GM12878 (cell line): ENCODE data around the gene EBI3. TPM values are rescaled to one million over a fixed set of nuclear protein-coding genes. Genes with fewer than 3 reads are reported as not detected.

Experiments
- ATF2 ChIP-seq: IDR thresholded peaks from 2 replicates; pipeline ENCODE4 v1.6.1; 2012; ENCODE audit warnings: low read length, inconsistent platforms
- CBX3 ChIP-seq: fragments of 200-600 bp; sonication (generic); IDR thresholded peaks from 2 replicates; pipeline ENCODE4 v1.6.1; 2016; ENCODE audit warnings: low read depth, borderline replicate concordance
- EED ChIP-seq: sonication (generic); IDR thresholded peaks from 2 replicates; pipeline ENCODE4 v1.6.1; 2016; ENCODE audit warnings: antibody characterized with exemption, low read depth
- ESRRA ChIP-seq: IDR thresholded peaks from 2 replicates; pipeline ENCODE4 v1.6.1; 2012; ENCODE audit warnings: mild to moderate bottlenecking, low read length, improper control_type of control experiment
- IRF4 ChIP-seq: IDR thresholded peaks from 2 replicates; pipeline ENCODE4 v1.6.1; 2011; ENCODE audit warnings: low read depth, low read length
- JUNB ChIP-seq: IDR thresholded peaks from 2 replicates; pipeline ENCODE4 v1.6.1; 2016; ENCODE audit warnings: antibody characterized with exemption, mild to moderate bottlenecking
- JUND ChIP-seq: IDR thresholded peaks from 2 replicates; pipeline ENCODE4 v1.6.1; 2012; ENCODE audit warnings: low read depth, mild to moderate bottlenecking, low read length, improper control_type of control experiment, moderate library complexity
- KLF5 ChIP-seq: fragments of 450-650 bp; IDR thresholded peaks from 2 replicates; pipeline ENCODE4 v1.6.1; 2014; ENCODE audit warnings: mild to moderate bottlenecking; ENCODE audit not compliant: partially characterized antibody
- MTA3 ChIP-seq: IDR thresholded peaks from 2 replicates; pipeline ENCODE4 v1.6.1; 2012; ENCODE audit warnings: low read length, inconsistent platforms, borderline replicate concordance
- MXI1 ChIP-seq: fragments of 150-350 bp; IDR thresholded peaks from 2 replicates; pipeline ENCODE4 v1.6.1; 2011; ENCODE audit warnings: low read depth, mild to moderate bottlenecking, inconsistent platforms, low read length, improper control_type of control experiment
- MYB ChIP-seq: fragments of 150-350 bp; IDR thresholded peaks from 2 replicates; pipeline ENCODE4 v1.6.1; 2014; ENCODE audit warnings: mild to moderate bottlenecking, low read depth, low read length, borderline replicate concordance
- NFYB ChIP-seq: IDR thresholded peaks from 2 replicates; pipeline ENCODE4 v1.6.1; 2011; ENCODE audit warnings: low read depth, mild to moderate bottlenecking, low read length, improper control_type of control experiment, moderate library complexity; ENCODE audit not compliant: insufficient read depth
- NR2C2 ChIP-seq: IDR thresholded peaks from 2 replicates; pipeline ENCODE4 v1.6.1; 2011; ENCODE audit warnings: borderline replicate concordance, low read depth; ENCODE audit not compliant: control insufficient read depth, insufficient read length
- PKNOX1 ChIP-seq: fragments of 450-650 bp; IDR thresholded peaks from 2 replicates; pipeline ENCODE4 v1.6.1; 2016; ENCODE audit warnings: mild to moderate bottlenecking
- SIX5 ChIP-seq: IDR thresholded peaks from 2 replicates; pipeline ENCODE4 v1.6.1; 2011; ENCODE audit warnings: mild to moderate bottlenecking, low read depth, low read length, moderate library complexity; ENCODE audit not compliant: severe bottlenecking
- SRF ChIP-seq, 2 experiments: IDR thresholded peaks; 2 replicates each; pipeline ENCODE4 v1.6.1; 2011; ENCODE audit warnings: low read depth in 2 of 2, low read length in 2 of 2, mild to moderate bottlenecking in 1 of 2, moderate library complexity in 1 of 2
- TBL1XR1 ChIP-seq: IDR thresholded peaks from 2 replicates; pipeline ENCODE4 v1.6.1; 2012; ENCODE audit warnings: low read depth, low read length, improper control_type of control experiment
- YBX1 ChIP-seq: fragments of 450-650 bp; IDR thresholded peaks from 2 replicates; pipeline ENCODE4 v1.6.1; 2016; ENCODE audit warnings: antibody characterized with exemption
- ZNF207 ChIP-seq: fragments of 450-650 bp; IDR thresholded peaks from 2 replicates; pipeline ENCODE4 v1.6.1; 2014; ENCODE audit warnings: antibody characterized with exemption, mild to moderate bottlenecking, borderline replicate concordance
- polyA plus RNA-seq, 11 experiments: library from polyadenylated mRNA; depleted of rRNA in 4 of 11; unstranded in 6 of 11; stranded (reverse) in 5 of 11; fragments of >200 nt; fragmentation: Nextera tagmentation in 4 of 11; fragmentation: Illumina TruSeq in 1 of 11; extraction: Ambion mirVana in 4 of 11; extraction: Trizol in 1 of 11; gene quantifications; 1 replicate in 1 of 11; 2 replicates in 10 of 11; pipeline versions ENCODE4 v1.2.1 to v1.2.3, GENCODE V29; 2011 to 2016; ENCODE audit warnings: inconsistent platforms in 2 of 11, missing spikeins in 2 of 11, low read depth in 1 of 11
- total RNA-seq, 4 experiments: library from RNA; depleted of rRNA in 3 of 4; stranded (reverse); fragments of >200 nt in 3 of 4; fragmentation: Illumina TruSeq in 1 of 4; extraction: Trizol in 1 of 4; gene quantifications; 2 replicates each; pipeline versions ENCODE4 v1.2.1 to v1.2.3, GENCODE V29; 2013 to 2021
- TF ChIP-seq, protein P1 (sequence below): fragments of 450-650 bp; IDR thresholded peaks from 2 replicates; pipeline ENCODE4 v1.6.1; 2018; ENCODE audit warnings: mild to moderate bottlenecking, low read depth, moderate library complexity; ENCODE audit not compliant: partially characterized antibody
- TF ChIP-seq, protein P2 (sequence below): fragments of 450-650 bp; IDR thresholded peaks from 2 replicates; pipeline ENCODE4 v1.6.1; 2017; ENCODE audit warnings: mild to moderate bottlenecking, moderate library complexity

EBI3 gene
- total and polyA plus RNA-seq, 10 of the 15 experiments (the other 5 are each of a cell fraction or from before 2014, with no cell fraction given), result 22.0 to 288 (median 186) TPM

DNA sequence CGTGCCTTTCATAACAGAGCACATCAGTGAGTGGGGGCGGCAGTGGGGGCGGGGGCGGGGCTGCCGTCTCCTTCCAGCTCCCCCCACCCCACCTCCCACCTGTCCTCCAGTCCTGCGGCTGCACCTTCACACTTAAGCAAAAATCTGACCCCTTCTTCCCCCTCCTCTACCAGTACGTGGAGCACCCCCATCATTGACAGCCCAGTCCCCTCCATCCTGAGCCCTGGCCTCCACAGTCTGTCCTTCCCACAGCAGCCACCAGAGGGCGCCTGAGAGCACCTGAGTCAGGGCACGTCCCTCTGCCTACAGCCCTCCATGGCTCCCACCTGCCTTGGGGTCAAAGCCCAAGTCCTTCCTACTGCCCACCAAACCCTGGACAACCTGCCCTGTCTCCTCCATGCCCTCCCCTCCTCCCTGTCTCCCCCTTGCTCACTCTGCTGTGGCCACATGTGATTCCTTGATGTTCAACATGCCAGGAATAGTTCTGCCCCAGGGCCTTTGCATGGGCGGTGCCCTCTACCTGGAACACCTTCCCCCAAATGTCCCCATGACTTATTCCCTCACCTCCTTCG is 4.0 kb downstream of the EBI3 start (continued):
- TF ChIP-seq YBX1, result no peak
- TF ChIP-seq TBL1XR1, result no peak
- TF ChIP-seq SRF (IDR thresholded peaks at IDR 0.05; ENCODE audit: low read depth in 2 of 2, low read length in 2 of 2), result no peak
- TF ChIP-seq MYB, result no peak
- TF ChIP-seq NFYB, result no peak
- TF ChIP-seq, protein P1, sequence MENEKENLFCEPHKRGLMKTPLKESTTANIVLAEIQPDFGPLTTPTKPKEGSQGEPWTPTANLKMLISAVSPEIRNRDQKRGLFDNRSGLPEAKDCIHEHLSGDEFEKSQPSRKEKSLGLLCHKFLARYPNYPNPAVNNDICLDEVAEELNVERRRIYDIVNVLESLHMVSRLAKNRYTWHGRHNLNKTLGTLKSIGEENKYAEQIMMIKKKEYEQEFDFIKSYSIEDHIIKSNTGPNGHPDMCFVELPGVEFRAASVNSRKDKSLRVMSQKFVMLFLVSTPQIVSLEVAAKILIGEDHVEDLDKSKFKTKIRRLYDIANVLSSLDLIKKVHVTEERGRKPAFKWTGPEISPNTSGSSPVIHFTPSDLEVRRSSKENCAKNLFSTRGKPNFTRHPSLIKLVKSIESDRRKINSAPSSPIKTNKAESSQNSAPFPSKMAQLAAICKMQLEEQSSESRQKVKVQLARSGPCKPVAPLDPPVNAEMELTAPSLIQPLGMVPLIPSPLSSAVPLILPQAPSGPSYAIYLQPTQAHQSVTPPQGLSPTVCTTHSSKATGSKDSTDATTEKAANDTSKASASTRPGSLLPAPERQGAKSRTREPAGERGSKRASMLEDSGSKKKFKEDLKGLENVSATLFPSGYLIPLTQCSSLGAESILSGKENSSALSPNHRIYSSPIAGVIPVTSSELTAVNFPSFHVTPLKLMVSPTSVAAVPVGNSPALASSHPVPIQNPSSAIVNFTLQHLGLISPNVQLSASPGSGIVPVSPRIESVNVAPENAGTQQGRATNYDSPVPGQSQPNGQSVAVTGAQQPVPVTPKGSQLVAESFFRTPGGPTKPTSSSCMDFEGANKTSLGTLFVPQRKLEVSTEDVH, result no peak
- TF ChIP-seq CBX3, result no peak
- TF ChIP-seq NR2C2, result no peak
- peak; percentile 51; the same call in 1 of the 2 replicates for TF ChIP-seq PKNOX1
- TF ChIP-seq ZNF207, result peak; percentile 54; the same call in 1 of the 2 replicates
- TF ChIP-seq, protein P2, sequence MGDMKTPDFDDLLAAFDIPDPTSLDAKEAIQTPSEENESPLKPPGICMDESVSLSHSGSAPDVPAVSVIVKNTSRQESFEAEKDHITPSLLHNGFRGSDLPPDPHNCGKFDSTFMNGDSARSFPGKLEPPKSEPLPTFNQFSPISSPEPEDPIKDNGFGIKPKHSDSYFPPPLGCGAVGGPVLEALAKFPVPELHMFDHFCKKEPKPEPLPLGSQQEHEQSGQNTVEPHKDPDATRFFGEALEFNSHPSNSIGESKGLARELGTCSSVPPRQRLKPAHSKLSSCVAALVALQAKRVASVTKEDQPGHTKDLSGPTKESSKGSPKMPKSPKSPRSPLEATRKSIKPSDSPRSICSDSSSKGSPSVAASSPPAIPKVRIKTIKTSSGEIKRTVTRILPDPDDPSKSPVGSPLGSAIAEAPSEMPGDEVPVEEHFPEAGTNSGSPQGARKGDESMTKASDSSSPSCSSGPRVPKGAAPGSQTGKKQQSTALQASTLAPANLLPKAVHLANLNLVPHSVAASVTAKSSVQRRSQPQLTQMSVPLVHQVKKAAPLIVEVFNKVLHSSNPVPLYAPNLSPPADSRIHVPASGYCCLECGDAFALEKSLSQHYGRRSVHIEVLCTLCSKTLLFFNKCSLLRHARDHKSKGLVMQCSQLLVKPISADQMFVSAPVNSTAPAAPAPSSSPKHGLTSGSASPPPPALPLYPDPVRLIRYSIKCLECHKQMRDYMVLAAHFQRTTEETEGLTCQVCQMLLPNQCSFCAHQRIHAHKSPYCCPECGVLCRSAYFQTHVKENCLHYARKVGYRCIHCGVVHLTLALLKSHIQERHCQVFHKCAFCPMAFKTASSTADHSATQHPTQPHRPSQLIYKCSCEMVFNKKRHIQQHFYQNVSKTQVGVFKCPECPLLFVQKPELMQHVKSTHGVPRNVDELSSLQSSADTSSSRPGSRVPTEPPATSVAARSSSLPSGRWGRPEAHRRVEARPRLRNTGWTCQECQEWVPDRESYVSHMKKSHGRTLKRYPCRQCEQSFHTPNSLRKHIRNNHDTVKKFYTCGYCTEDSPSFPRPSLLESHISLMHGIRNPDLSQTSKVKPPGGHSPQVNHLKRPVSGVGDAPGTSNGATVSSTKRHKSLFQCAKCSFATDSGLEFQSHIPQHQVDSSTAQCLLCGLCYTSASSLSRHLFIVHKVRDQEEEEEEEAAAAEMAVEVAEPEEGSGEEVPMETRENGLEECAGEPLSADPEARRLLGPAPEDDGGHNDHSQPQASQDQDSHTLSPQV, result no peak
- no peak for TF ChIP-seq ESRRA
- TF ChIP-seq EED, result 0 out of 2 replicates have a peak, but pooled peaks have one; percentile 22
- no peak for TF ChIP-seq MXI1
- no peak for TF ChIP-seq JUNB
- 0 out of 2 replicates have a peak, but pooled peaks have one; percentile 42 for TF ChIP-seq IRF4
- no peak for TF ChIP-seq JUND
- no peak for TF ChIP-seq KLF5
- no peak for TF ChIP-seq ATF2
- TF ChIP-seq MTA3, result no peak
- TF ChIP-seq SIX5, result no peak
